H1 (cell line): Measurements from ENCODE around the gene SLC47A2.

Experiments used
- CHD1 ChIP-seq: IDR thresholded peaks from 2 replicates; pipeline ENCODE4 v1.6.1; 2012; ENCODE audit warnings: low read depth, low read length, improper control_type of control experiment
- CTCF ChIP-seq, 3 experiments: IDR thresholded peaks; 1 replicate in 2 of 3; 2 replicates in 1 of 3; pipeline versions ENCODE4 v1.5.1 to v1.6.1; 2011; ENCODE audit warnings: low read length in 3 of 3, mild to moderate bottlenecking in 3 of 3, inconsistent platforms in 2 of 3, low read depth in 1 of 3, moderate library complexity in 1 of 3; ENCODE audit not compliant: insufficient read depth in 1 of 3; ENCODE audit errors: control extremely low read depth in 1 of 3
- RAD21 ChIP-seq, 2 experiments: IDR thresholded peaks in 1 of 2; conservative IDR thresholded peaks in 1 of 2; 2 replicates each; pipeline ENCODE4 v1.6.1; 2011; ENCODE audit warnings: low read depth in 2 of 2, low read length in 2 of 2, improper control_type of control experiment in 1 of 2, inconsistent platforms in 1 of 2, mild to moderate bottlenecking in 1 of 2, moderate library complexity in 1 of 2
- SAP30 ChIP-seq: fragments of 300-600 bp; sonication (generic); IDR thresholded peaks from 2 replicates; pipeline ENCODE4 v1.7.1; 2012; ENCODE audit warnings: low read length, moderate library complexity, mild to moderate bottlenecking, inconsistent platforms; ENCODE audit not compliant: insufficient read depth, insufficient replicate concordance
- TCF12 ChIP-seq: IDR thresholded peaks from 2 replicates; pipeline ENCODE4 v1.6.1; 2011; ENCODE audit warnings: low read depth, mild to moderate bottlenecking, low read length
- USF2 ChIP-seq: IDR thresholded peaks from 2 replicates; pipeline ENCODE4 v1.6.1; 2011; ENCODE audit warnings: low read length, improper control_type of control experiment

- TF ChIP-seq CHD1, result no peak
- no peak for TF ChIP-seq TCF12
- no peak for TF ChIP-seq USF2
- no peak for TF ChIP-seq CTCF (IDR thresholded peaks at IDR 0.05; ENCODE audit: control extremely low read depth in 1 of 3, insufficient read depth in 1 of 3, low read depth in 1 of 3, low read length in 3 of 3)
- no peak for TF ChIP-seq RAD21 (IDR thresholded peaks at IDR 0.05 in 1 of 2, conservative IDR thresholded peaks at IDR 0.05 in 1 of 2; ENCODE audit: low read depth in 2 of 2, low read length in 2 of 2)
- TF ChIP-seq SAP30, result no peak
Observed at GRCh38 chr17:19644493-19645210, 71.7 kb downstream of the SLC47A2 start.
